Stimulated activated naive CD8-positive, alpha-beta T cell treated with anti-CD3 and anti-CD28 coated beads, Interleukin-15, amount 100 ng/mL, for 72 hours (primary cell): ENCODE data around the gene BABAM1.

Experiments used
- ATAC-seq: fragments of 150-1000 bp; cut with Tn5 transposase; 2 replicates; pipeline ENCODE4 v1.10.0; 2021; ENCODE audit warnings: mild to moderate bottlenecking, moderate library complexity
- DNase-seq, 2 donors: peaks; one replicate each; pipeline ENCODE4 v3.0.0; 2021 to 2022
- H3K27ac Mint-ChIP-seq, 2 donors: one replicate each; pipeline ENCODE4 v1.8.0; 2022; ENCODE audit warnings: mild to moderate bottlenecking in 2 of 2, mixed read lengths in 2 of 2, moderate library complexity in 2 of 2
- H3K27me3 Mint-ChIP-seq: one replicate; pipeline ENCODE4 v1.8.0; 2022; ENCODE audit warnings: mixed read lengths
- H3K4me1 Mint-ChIP-seq: one replicate; pipeline ENCODE4 v1.8.0; 2022; ENCODE audit warnings: mild to moderate bottlenecking, mixed read lengths
- H3K4me3 Mint-ChIP-seq, 2 donors: one replicate each; pipeline ENCODE4 v1.8.0; 2022; ENCODE audit warnings: mild to moderate bottlenecking in 2 of 2, mixed read lengths in 2 of 2, moderate library complexity in 1 of 2
- H3K9me3 Mint-ChIP-seq, 2 donors: one replicate each; pipeline ENCODE4 v1.8.0; 2022; ENCODE audit warnings: mixed read lengths in 2 of 2

BABAM1 gene

GRCh38 chr19:17320435-17320834, 53.2 kb downstream of the BABAM1 start:
- peaks cover 20% of the 10 kb centered on the region for H3K4me1 Mint-ChIP-seq

DNA sequence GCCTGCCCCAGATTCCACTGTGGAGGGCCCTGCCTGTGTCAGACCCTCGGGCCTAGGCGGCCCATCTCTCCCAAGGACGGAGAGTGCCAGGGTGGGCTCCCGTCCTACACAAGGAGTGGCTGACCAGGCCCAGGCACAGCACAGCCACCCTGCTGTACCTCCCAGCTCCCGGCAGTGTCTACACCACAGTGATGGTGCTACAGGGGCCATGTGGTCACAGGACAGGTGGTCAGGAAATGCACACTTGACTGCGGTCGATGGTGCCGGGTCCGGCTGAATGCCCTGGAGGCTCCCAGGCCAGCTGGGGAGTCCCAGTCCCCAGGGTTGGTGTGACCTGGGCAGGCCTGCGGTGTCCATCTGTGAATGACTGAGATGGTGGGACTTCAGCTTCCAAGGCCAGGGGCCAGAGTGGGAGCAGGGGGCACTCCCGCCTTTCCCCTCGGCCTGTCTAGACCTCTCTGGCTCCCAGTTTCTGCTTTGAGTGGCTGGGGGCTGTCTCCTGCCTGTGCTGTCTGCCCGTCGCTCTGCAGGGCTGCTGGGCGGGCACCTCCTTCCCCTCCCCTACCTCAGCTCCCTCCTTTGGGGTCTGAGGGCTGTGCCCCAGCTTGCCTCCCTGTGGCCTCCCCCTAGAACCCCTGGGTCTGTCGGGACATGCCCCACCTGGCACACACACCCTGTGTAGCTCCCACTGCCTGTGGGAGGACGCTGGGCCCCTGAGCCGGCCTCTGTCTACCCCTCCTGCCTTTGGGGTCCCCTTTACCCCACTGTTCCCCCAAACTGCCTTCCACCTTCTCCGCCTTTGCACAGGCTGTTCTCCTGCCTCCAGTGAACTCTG, 54.6 kb downstream of the BABAM1 start:
- H3K4me1 Mint-ChIP-seq: peaks cover 12% of the 10 kb centered on the region
- H3K4me3 Mint-ChIP-seq: no peak overlapping the region
- no peaks in the 10 kb centered on the region for H3K9me3 Mint-ChIP-seq
- DNase-seq: no peak
- no peaks in the 10 kb centered on the region for H3K27me3 Mint-ChIP-seq
- ATAC-seq: no peak
- H3K27ac Mint-ChIP-seq: peak overlapping the region in 1 of 2 donors; percentile 36

More at GRCh38 chr19:17320435-17320834, 53.2 kb downstream of the BABAM1 start:
- Mint-ChIP-seq H3K27me3 (no peaks in the 10 kb centered on the region), H3K27ac (no peak overlapping the region), H3K9me3 (no peaks in the 10 kb centered on the region), H3K4me3 (no peak overlapping the region)
- ATAC-seq: no peak
- no peak for DNase-seq

- peaks cover 15% of the 10 kb centered on the region for H3K4me1 Mint-ChIP-seq
- DNase-seq (no peak), ATAC-seq (no peak)
- H3K9me3 Mint-ChIP-seq: no peaks in the 10 kb centered on the region
- H3K27me3 Mint-ChIP-seq: no peaks in the 10 kb centered on the region
- H3K27ac Mint-ChIP-seq: peak overlapping the region in 1 of 2 donors; percentile 74
- H3K4me3 Mint-ChIP-seq: peak overlapping the region; percentile 75
Measured at GRCh38 chr19:17322854-17323253, 55.6 kb downstream of the BABAM1 start.

DNA sequence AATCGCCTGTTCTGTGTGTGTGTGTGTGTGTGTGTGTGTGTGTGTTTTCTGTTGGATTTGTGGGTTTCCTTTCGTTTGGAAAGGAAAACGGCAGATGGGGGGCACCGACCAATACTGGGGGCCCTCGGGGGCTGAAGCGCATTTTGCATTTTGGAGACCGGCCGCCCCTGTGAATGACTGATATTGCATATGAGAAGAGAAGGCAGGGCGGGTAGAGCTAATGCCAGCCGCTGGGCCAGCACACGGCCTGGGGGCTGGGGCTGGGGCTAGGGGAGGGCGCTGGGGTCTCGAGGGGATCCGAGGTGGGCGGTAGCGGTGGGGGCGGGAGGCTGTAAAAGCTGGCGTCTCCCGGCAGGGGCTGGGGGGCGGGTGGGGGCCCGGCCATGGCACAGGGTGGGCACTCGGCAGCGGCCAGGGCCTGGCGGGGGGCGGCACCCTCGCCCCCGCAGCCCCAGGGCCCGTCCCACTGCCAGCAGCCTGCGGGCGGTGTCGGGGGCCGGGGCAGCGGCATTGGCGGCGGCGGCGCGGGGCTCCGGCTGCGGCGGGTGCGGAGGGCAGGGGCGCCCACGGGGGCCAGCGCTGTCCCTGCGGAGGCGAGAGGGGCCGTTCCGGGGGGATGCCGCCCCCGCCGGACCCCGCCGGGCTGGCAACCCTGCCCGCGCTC, 56.2 kb downstream of the BABAM1 start:
- DNase-seq (no peak), ATAC-seq (peak; percentile 39)
- Mint-ChIP-seq H3K4me1 (peaks cover 21% of the 10 kb centered on the region), H3K27me3 (no peaks in the 10 kb centered on the region), H3K4me3 (peak overlapping the region; percentile 75), H3K27ac (peak overlapping the region in 1 of 2 donors; percentile 74), H3K9me3 (no peaks in the 10 kb centered on the region)

DNA sequence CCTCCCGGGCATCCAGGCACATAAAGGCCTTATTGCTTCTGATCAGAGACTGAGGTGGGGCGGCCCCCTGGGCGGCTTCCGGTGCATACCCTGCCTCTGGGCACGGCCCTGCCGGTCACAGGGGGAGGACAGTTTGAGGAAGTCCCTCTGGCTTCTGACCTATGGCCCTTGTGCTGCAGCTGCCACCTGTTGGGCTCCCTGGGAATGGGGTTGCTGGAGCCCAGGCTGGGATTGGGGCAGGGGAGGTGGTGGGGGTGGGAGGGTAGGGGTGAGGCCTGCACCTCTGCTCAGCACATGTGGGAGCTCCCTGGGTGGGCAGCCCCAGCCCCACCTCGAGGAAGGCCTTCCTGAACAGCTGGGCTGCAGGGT, 56.7 kb downstream of the BABAM1 start:
- Mint-ChIP-seq H3K4me1 (peaks cover 26% of the 10 kb centered on the region), H3K27me3 (no peaks in the 10 kb centered on the region), H3K9me3 (no peaks in the 10 kb centered on the region), H3K4me3 (peak overlapping the region; percentile 61 to 62), H3K27ac (no peak overlapping the region)
- ATAC-seq (peak; percentile 70), DNase-seq (peak; percentile 38 to 57)

DNA sequence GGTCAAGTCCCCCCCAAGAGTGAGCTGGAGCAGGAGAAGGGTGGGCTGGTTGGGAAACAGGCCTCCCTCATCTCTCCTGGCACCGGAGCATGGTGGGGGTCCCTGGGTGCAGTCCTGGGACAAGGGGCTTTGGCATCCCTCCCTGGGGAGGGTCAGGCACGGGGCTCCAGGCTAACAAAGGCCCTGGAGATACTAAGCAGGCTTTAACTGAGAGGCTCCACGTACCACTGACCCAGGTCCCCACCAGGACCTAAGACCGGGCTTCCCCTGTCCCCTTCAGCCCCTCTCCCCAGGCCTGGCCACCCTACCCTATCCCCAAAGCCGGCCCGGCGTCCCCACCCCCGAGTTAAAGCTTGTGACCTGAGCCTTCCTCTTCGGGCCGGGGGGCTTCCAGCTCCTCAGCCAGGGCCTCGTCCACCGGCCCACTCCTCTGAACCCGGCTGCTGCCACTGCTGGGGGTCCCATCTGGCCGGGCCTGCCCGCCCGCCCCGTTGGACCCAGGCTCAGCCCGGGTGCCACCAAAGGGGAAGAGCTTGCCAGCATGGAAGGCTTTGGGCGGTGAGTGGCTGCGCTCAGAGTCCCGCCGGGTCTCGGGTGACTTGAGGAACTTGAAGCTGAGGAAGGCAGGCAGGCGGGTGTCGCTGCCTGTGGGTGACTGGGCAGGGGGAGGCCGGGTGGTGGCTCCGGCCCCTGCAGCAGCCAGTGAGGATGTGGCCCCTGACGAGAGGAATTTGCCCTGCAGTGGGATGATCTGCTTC, 57.3 kb downstream of the BABAM1 start:
- ATAC-seq (no peak), DNase-seq (no peak)
- Mint-ChIP-seq H3K4me1 (peaks cover 32% of the 10 kb centered on the region), H3K4me3 (no peak overlapping the region), H3K9me3 (no peaks in the 10 kb centered on the region), H3K27ac (peak overlapping the region in 1 of 2 donors; percentile 37), H3K27me3 (no peaks in the 10 kb centered on the region)

DNA sequence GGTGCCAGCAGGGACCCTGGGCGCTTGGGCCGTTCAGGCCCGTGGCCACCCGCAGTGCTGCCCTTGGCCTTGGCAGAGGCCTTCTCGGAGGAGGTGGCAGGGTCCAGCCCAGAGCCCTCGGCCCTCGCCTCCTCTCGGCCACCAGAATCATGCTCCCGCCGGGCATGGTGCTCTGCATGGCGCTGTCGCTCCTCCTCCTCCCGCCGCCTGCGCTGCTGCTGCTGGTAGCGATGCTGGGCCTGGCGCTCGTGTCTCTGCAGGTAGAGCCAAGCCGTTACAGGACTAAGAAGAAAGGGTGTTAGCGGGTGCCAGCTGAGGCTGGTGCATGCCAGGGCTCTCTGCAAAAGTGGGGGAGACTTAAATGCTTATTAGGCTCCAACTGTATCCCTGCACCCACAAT, 57.9 kb downstream of the BABAM1 start:
- ATAC-seq (no peak), DNase-seq (no peak)
- Mint-ChIP-seq H3K4me3 (no peak overlapping the region), H3K27ac (no peak overlapping the region), H3K4me1 (peaks cover 38% of the 10 kb centered on the region), H3K9me3 (no peaks in the 10 kb centered on the region), H3K27me3 (peaks cover 5% of the 10 kb centered on the region)

DNA sequence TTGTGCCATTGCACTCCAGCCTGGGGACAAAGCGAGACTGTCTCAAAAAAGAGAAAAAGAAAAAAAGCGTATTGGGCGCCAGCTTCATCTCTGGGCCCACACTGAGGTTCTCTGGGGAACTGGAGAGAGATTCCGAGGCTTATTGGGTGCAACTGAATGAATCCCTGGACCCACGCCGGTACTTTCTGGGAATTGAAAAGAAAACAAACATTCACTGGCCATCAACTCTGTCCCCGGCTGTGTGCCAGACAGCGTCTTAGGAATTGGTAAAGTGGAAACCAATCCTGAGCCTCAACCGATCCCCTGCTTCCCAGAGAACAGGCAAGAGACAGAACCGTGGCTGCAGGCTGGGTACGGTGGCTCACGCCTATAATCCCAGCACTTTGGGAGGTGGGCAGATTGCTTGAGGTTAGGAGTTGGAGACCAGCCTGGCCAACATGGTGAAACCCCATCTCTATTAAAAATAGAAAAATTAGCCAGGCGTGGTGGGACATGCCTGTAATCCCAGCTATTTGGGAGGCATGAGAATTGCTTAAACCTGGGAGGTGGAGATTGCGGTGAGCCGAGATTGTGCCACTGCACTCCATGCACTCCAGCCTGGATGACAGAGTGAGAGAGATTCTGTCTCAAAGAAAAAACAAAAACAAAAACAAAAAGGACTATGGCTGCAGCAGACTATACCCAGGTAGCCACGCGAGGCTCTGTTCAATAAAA, 58.8 kb downstream of the BABAM1 start:
- no peaks in the 10 kb centered on the region for H3K9me3 Mint-ChIP-seq
- peaks cover 13% of the 10 kb centered on the region for H3K27me3 Mint-ChIP-seq
- peak overlapping the region in 1 of 2 donors; percentile 67 for H3K27ac Mint-ChIP-seq
- DNase-seq (no peak), ATAC-seq (no peak)
- no peak overlapping the region for H3K4me3 Mint-ChIP-seq
- H3K4me1 Mint-ChIP-seq: peaks cover 44% of the 10 kb centered on the region

GRCh38 chr19:17326595-17326966, 59.3 kb downstream of the BABAM1 start:
- ATAC-seq (no peak), DNase-seq (no peak)
- H3K4me1 Mint-ChIP-seq: peaks cover 44% of the 10 kb centered on the region
- H3K27me3 Mint-ChIP-seq: peaks cover 13% of the 10 kb centered on the region
- no peaks in the 10 kb centered on the region for H3K9me3 Mint-ChIP-seq
- H3K27ac Mint-ChIP-seq: no peak overlapping the region
- H3K4me3 Mint-ChIP-seq: no peak overlapping the region

- no peak for DNase-seq
Measured at GRCh38 chr19:17327068-17327653, 59.9 kb downstream of the BABAM1 start.

DNA sequence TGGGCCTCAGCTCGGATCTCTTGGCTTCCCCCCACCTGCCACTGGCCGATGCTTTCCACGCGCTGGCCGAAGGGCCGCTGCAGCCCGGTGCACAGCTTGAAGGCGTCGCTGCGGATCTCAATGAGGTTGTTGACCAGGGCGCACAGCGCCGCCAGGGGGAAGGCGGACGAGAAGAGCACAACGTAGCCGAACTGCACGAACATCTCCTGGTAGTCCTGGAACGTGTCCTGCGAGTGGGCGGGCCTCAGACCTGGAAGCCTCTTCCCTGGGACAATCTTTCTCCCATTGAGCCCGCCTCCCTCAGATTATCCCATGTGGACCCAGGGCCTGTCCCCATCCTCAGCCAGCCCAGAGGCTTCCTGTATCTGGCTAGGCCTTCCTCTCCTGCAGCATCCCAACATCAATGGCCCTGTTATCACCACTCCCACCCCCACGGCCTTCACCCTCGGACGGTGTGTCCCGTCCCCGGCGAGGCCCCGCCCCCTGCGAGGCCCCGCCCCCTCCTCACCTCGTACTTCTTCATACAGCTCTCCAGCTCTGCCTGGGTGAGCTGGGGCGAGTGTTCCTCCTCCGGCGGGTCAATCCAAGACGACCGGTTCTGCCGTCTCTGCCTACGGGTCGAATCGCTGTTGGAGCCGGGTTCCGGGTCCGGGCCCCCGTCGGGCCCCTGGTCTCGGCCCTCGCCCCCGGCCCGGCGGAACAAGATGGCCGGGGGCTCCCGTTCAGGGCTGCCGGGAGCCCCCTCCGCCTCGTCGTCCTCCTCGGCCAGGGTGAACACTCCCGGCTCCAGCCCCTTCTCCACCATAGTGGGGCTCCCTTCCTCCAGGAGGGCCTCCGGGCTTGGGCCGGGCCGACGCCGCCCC, 60.6 kb downstream of the BABAM1 start:
- peaks cover 45% of the 10 kb centered on the region for H3K4me1 Mint-ChIP-seq
- H3K4me3 Mint-ChIP-seq: peak overlapping the region; percentile 84 to 85
- peak; percentile 72 for ATAC-seq
- DNase-seq: peak; percentile 51 to 52
- peak overlapping the region; percentile 33 to 82 for H3K27ac Mint-ChIP-seq
- H3K27me3 Mint-ChIP-seq: peaks cover 13% of the 10 kb centered on the region
- no peaks in the 10 kb centered on the region for H3K9me3 Mint-ChIP-seq

More at GRCh38 chr19:17327068-17327653, 59.9 kb downstream of the BABAM1 start:
- ATAC-seq: no peak
- Mint-ChIP-seq H3K9me3 (no peaks in the 10 kb centered on the region), H3K4me1 (peaks cover 45% of the 10 kb centered on the region), H3K4me3 (no peak overlapping the region), H3K27ac (no peak overlapping the region), H3K27me3 (peaks cover 13% of the 10 kb centered on the region)
